T-helper 22 cell (primary cell): ENCODE data around the gene CFAP97D2.

Experiments
- DNase-seq: peaks from one replicate; pipeline ENCODE4 v3.0.0-alpha.2; 2020; ENCODE audit warnings: low read depth

CFAP97D2 gene

DNA sequence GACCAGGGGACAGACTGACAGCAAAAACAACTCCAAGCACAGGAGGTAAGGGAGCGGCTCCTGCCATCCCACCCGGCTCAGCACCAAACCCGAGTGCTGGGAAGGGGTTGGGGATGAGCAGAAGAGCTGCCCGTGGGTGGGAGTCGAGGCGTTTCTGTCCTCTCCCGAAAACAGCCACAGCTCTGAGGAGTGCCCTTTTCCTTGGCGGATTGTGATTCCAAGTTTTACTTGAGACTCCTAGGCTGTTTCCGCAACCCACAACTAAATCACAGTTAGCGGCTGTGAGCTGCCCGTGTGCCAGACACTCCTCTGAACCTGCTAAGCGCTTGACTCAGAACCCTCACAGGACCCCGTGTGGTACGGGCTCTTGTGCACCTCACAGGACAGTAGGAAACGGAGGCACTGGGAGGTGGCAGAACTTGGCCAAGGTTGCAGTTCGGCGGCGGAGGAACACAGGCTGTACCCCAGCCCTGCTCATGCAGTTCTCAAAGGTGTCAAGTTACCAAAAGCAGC, 21.4 kb downstream of the CFAP97D2 start:
- DNase-seq: no peak

DNA sequence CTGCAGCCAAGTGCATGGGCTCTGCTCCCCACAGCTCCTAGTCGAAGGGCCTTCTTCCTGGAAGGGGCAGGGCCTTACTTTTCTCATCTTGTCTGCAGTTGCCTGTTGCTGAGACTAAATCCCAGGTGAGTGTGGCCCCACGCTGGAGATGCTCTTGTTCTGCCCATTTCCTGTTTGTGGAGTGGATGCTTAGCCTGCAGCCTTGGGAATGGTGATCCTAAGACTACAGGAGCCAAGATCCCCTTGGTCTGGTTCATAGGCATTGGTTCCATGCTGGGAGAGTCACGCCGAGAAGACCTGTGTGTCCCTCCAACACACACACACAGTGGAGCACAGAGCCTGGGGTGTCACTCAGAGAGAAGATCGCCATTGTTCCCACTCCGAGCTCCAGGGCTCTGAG, 23.5 kb downstream of the CFAP97D2 start:
- DNase-seq: no peak

DNA sequence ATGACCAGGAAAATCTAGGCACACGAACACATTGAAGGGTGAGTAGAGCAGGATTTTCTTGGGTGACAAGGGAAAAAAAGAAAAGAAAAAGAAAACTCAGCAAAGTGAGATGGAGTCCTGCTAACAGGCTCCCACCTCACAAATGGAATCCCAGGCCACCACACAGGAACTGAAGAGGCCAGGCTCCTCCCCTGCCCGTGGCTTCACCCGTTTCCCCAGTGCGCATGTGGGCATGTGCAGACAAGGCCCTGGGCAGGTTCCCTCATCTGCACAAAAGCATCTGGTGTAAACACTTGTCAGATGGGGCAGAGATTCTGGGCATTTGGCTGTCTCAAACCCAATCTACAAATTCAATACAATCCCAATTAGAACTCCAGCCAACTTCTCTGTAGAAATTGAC, 24.5 kb downstream of the CFAP97D2 start:
- no peak for DNase-seq

DNA sequence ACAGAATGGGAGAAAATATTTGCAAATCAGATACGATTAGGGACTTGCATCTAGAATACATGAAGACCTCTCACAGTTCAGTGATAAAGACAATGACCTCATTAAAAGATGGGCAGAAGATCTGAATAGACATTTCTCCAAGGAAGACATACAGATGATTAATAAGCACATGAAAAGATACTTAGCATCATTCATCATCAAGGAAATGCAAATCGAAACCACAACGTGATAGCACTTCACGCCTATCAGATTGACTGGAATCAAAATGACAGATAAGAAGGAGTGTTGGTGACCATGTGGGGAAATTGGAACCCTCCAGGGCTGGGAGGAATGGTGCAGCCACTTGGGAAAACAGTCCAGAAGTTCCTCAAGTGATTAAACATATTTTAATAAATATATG, 25.8 kb downstream of the CFAP97D2 start:
- DNase-seq: no peak

DNA sequence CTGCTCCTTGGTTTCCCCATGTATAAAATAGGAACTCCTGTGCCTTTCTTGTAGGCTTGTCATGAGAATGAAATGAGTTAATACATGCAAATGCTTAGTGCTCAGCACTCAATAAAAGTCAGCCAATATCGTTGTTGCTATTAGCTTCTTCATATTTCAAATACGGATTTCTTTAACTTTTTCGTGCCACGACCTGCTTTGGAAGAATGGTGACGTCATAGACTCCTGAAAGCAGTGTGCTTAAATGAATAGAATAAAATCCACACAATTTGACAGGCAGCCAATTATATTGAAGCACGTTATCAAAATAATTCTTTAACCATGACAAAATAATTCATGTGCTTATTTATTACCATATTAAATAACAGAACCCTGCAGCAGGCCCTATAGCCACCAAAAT, 29.1 kb downstream of the CFAP97D2 start:
- DNase-seq: no peak

DNA sequence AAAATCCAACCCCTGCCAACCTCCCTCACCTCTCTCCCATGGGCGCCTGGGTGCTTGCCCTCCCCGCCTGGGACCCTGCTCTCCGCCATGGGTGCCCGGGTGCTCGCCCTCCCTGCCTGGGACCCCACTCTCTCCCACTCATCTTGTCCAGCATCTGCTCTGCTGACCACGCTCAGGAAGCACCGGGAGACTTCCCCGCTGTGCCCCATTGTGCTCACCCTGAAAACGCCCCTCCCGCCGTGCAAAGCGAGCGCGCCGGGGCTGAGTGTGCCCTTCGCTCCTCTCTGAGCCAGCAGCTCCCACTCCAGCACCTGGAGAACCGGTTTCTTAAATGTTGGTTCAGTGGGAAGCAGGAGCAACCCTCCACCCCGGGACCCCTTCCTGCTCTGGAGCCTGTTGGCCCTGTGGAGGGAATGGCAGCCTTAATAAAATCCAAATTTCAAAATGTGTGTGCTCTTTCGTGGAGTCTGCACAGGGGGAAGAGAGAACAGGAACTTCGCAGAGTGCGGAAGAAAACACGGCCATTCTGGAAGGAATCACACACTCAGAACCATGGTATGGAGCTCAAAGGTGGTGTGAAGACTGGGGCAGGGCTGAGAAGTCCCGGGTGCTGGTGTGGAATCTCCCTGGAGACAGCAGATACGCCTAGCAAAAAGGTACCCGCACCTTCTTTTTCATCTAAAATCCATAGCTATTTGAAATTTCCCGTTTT, 32.5 kb downstream of the CFAP97D2 start:
- DNase-seq: no peak

DNA sequence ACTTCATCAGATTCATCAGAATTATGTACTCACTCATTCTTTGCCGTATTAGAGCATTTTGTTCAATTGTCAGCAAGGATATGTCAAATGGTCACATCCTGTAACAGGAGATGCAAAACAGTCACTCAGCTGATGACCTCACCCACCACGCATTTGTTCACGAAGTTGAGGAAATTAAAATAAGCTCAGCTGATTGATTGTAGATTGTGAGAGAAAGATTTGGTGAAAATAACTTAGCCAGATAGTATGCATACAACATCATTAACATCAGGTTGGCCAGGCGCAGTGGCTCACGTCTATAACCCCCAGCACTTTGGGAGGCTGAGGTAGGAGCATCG, 33.1 kb downstream of the CFAP97D2 start:
- no peak for DNase-seq

DNA sequence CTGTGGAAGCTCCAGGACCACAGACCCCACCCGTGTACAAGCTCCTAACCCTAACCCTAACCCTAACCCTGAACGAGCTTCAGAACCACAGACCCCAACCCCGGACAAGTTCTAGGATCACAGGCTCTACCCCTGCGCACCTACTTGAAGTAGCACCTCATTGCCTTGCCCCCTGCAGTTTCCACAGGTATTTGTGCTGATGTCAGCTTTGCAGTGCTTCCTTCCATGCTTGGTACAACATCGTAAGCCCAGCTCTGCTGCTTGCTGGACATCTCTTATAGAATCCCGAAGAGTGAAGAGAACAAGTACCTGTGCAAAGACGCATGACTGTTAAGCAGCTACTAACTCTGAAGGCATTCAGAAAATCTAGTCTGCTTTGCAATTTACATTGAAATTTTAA, 34.9 kb downstream of the CFAP97D2 start:
- DNase-seq: no peak

DNA sequence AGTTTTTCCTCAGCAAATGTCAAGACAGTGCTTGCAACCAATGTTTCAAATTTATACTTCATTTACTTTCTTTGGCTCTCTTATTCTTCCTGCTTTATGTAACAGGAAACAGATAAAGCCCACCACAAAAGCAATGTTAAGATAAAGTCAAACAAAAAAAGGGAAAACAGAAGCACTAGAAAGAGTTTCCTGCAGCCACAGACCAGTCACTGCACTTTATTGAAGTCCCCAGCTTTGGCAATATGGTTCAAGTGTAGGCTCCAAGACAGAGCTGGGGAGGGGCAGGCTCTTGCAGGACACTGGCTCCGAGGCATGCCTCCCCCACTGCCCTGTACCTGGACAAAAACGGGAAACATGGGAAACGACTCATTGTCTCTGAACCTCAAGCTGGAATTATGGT, 40.3 kb downstream of the CFAP97D2 start:
- DNase-seq: no peak

DNA sequence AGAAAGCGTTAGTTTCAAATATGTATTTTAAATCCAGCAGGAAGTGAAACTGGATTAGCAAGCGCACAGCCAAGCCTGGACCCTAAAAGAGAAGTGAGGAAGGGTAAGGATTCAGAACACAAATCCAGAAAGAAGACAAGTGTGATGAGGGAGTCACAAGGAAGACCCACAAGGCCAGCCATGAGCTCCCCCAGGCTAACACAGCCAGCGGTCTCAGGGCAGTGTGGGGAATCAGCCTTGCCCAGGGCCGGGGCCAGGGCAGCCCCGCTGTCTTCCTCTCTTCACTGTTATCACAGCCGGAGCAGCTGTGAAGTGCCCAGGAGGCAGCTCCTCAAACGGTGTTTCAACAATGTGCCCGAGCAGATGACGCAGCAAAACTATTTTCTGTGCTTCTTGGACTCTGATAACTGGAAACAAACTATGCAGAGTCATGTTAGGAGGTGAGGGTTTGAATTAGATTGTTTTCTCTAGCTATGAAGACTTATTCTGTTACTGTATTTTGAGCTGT, 43.5 kb downstream of the CFAP97D2 start:
- no peak for DNase-seq

DNA sequence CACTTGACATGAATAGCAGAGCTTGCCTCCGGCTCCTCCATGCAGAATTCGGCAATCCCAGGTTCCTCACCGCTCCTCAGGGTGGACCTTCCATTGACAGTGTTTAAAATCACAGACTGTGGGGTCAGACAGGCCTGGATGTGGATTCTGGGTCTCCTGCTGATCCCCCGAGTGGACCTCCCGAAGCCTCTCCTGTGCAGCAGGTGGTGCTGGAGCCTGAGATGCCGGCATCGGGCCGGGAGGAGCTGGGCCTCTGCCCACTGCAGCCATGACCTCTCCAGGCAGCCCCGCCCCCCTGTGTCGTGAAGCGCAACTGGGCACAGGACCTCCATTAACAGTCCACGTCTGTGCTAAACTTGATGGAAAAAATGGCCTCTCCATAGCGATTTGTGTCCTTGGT, 45.1 kb downstream of the CFAP97D2 start:
- DNase-seq: no peak

DNA sequence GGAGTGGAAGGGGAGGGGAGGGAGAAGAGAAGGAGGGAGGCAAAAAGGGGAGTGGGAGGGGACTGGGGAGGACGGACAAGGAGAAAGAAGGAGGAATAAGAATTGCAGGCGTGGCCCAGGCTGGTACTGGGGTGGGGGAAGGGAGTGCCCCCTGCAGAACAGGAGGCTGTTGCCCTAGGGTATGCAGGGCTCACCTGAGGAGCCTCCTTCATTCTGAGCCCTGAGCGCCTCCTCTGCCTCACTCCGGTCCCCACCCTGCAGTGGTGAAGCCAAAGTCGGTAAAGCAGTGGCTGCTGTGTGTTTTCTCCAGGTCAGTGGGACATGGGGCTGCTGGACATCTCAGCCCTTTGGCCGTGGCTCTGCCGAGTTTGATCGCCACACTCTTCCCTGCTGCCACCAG, 46.6 kb downstream of the CFAP97D2 start:
- DNase-seq: no peak

DNA sequence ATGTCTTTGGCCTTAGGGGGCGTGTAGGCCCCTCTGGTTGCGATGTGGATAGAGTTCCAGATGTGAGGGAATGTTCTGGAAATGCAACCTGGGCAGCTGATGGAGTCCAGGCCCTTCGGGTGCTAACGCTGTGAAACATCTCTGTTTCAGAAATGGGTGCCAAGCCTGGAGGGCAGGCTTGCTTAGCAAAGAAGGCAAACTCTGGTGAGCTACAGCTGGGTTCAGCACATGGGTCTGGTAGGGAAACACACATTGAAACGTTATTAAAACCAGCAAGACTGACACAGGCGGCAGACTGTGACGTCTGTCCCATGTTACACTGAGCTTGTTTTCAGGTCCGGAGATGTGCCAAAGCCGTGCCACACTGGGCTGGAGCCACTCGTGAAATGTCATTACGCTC, 47.0 kb downstream of the CFAP97D2 start:
- no peak for DNase-seq

DNA sequence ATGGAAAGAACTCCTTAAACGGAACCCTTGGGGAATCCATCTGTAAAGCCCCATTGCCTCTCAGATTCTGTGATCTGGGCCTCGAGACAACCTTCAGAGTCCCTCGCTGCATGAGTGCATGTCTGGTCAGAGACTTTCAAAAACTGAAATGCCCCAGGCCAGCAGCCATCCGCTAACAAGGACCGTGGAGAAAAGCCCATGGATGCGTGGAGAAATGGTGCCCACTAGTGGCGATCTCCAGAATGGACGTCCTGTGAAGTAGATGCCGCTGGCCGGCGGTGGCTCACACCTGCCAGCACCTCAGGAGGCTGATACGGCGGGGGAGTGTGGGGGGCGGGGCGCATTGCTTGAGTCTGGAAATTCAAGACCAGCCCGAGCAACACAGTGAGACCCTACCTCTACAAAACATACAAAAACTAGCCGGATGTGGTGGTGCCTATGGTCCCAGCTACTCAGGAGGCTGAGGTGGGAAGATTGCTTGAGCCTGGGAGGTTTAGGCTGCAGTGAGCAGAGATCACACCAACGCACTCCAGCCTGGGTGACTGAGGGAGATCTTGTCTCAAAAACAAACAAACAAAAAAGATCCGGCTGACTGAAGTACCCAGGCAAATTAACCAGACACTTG, 47.8 kb downstream of the CFAP97D2 start:
- DNase-seq: peak; percentile 60

DNA sequence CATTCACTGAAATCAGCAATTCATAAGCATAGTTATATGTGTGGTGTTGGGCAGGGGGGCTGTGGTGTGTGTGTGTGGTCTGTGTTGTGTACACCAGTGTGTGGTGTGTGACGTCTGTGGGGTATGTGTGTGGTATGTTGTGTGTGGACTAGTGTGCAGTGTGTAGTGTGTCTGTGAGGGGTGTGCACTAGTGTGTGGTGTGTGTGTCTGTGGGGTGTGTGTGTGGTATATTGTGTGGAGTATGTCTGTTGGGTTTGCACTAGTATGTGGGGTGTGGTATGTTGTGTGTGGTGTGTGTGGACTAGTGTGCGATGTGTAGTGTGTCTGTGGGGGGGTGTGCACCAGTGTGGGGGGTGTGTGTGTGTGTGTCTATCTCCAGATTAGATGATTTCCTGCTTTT, 48.5 kb downstream of the CFAP97D2 start:
- DNase-seq: no peak

DNA sequence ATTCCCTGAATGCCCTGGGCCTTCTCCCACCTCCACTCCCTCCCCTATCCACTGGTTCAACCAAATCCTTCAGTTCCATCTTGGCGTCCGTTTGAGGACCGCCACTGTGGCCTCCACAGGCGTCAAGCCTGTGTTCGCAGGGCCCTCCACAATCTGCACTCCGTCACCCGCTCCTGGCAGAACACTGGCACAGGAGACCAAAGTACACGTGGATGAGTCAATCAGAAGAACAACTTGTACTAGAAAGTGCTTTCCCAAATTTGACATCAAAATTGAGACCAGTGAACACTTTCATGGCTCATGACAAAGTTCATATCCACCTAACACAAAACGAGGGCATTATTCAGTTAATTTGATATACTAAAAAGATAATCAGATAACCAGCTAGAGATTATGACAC, 49.1 kb downstream of the CFAP97D2 start:
- DNase-seq: no peak

DNA sequence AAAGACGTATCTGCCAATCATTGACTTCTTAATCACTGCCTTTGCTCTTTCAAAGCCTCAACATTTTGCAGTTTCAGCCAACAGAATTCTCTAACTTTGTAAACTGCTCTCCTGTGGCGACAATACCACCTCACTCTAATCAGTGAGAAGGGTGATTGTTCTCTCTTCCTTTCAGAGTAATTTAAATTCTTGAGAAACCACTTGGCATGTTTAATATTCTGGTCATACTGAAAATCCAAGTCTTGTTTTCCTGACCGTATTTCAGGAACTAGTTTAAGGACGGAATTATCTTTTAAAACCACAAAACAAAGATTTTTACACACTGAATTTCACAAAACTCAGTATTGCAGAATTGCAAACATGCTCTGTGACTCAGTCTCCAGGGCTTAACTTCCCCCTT, 50.4 kb downstream of the CFAP97D2 start:
- DNase-seq: no peak

DNA sequence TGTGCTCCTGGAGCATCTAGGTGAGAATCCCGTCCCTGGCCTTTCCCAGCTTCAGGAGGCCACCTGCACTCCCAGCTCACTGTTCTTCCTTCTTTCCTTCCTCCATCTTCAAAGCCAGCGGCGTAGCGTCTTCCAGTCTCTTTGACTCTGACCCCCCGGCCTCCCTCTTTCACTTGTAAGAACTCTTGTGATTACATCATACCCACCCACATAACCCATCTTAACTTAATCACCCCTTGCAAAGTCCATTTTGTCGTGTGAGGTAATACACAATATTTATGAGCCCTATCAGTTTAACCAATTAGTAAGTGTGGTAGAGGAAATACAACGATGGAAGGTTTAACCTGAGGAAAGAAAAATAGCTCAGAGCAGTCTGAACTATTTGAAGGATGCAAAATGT, 51.1 kb downstream of the CFAP97D2 start:
- DNase-seq: no peak

DNA sequence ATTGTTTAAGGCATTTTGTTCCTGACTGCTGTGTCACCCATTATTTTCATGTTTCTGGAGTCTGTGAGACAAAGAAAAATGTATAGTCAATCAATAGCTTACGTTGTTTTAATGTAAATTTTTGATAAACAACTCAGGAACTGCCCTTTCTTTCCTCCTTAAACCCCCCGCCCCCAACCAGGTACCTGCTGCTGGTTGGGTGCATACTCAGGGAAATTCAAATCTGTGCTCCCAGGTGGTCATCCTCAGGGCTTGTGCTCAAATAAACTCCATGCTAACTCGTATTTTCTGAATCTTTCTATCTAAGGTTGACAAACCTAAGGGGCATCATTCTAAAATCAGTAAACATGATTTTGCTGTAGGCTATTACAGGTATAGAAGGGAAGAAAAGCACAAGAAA, 51.5 kb downstream of the CFAP97D2 start:
- no peak for DNase-seq

DNA sequence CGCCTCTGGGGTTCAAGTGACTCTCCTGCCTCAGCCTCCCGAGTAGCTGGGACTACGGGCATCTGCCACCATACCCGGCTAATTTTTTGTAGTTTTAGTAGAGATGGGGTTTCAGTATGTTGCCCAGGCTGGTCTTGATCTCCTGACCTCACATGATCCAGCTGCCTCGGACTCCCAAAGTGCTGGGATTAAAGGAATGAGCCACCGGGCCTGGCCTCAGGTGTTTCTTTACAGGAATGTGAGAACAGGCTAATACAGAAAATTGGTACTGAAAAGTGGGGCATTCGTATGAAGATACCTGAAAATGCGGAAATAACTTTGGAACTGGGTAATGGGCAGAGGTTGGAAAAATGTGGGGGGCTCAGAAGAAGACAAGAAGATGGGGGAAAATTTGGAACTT, 52.8 kb downstream of the CFAP97D2 start:
- no peak for DNase-seq

DNA sequence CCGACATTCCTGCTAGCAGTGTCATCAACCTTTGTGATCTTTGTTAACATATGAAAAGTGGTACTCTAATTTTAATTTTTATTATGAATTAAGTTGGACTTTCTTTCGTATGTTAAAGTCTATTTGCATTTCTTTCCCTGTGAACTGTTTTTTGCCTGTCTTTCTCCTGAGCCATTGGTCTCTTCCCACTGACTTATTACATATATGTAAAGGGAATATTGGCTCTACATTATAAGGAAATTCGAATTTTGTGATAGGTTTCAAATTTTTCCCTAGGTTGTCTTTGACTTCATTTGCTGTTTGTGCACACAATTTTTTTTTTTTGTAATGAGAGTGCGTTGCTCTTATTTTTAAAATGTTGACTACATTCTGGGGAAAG, 55.2 kb downstream of the CFAP97D2 start:
- DNase-seq: no peak

DNA sequence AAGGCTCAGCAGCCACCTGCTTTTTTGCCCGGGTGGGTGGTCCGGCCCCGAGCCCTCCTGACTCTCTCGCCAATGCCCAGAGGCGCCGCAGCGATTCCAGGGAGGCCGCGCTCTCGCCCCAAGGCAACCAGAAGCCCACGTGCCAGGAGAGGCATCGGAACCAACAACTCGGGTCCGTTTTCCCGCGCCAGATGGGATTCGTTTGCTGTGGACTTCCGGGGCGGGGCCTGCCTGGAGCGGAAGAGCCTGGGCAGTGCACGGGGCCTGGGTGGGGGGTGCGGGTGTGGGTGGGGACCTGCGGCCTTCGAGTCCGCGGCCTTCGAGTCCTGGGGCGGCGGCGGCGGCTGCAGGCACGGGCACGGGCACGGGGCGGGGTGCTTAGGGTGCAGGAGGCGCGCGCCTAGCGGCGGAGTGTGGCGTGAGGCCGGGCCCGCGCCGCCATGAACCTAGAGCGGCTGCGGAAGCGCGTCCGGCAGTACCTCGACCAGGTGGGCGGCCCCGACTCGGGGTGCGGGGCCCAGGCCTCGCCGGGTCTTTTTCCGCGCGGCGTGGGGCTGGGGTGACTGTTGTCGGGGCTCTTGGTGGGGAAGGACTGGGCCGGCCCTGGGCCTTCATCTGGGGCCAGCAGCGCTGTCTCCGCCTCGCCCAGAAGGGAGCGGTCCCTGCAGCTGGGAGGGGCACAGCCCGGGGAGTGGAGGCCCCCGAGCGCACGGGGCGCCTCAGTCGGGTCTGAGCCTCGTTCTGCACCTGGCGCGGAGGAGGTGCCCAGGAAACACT, 55.8 kb downstream of the CFAP97D2 start, which contains the start of gene CDC16:
TSS of gene CDC16 (plus strand) at position 253 of the 777 bp plus-strand sequence. CDS start at position 441, 188 bp downstream.
- DNase-seq: peak; percentile 53

DNA sequence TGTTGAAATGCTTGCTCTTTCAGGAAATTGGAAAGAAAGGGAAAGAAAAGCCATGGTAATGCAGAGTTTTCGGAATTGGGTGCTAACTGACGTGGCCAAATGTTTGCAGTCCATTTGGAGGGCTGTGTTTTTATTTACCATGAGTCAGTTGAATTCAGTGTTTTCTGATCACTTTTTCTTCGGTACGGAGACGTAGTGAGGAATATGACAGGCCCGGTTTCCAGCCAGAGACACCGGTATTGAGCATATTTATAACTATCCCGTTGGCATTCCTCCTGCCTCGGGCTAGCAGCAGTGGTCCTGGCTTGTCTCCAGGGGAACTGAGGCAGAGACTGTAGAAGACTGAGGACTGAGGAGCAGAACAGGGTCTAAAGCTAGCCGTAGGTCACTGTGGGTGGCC, 56.6 kb downstream of the CFAP97D2 start:
- no peak for DNase-seq
